Stimulated activated naive CD8-positive, alpha-beta T cell treated with anti-CD3 and anti-CD28 coated beads, Interleukin-15, Interleukin-2, amounts not matched to agents 100 ng/mL and 50 ng/mL, for 24 hours (primary cell): ENCODE data around the gene TWIST2.

Experiments used
- H3K27ac Mint-ChIP-seq: one replicate; pipeline ENCODE4 v1.8.0; 2021; ENCODE audit warnings: mild to moderate bottlenecking, mixed read lengths
- H3K27me3 Mint-ChIP-seq: one replicate; pipeline ENCODE4 v1.8.0; 2021; ENCODE audit warnings: mixed read lengths
- H3K36me3 Mint-ChIP-seq: one replicate; pipeline ENCODE4 v1.8.0; 2021; ENCODE audit warnings: low read depth, mixed read lengths
- H3K4me1 Mint-ChIP-seq: one replicate; pipeline ENCODE4 v1.8.0; 2021; ENCODE audit warnings: low read depth, mixed read lengths
- H3K4me3 Mint-ChIP-seq: one replicate; pipeline ENCODE4 v1.8.0; 2021; ENCODE audit warnings: mild to moderate bottlenecking, mixed read lengths
- H3K9me3 Mint-ChIP-seq: one replicate; pipeline ENCODE4 v1.8.0; 2021; ENCODE audit warnings: mixed read lengths

Gene TWIST2

GRCh38 chr2:238904177-238904576 lies 56.3 kb downstream of the TWIST2 start:
- Mint-ChIP-seq H3K27ac (no peak overlapping the region), H3K4me3 (no peak overlapping the region), H3K27me3 (peaks cover 4% of the 10 kb centered on the region), H3K36me3 (no peaks in the 10 kb centered on the region), H3K4me1 (no peaks in the 10 kb centered on the region), H3K9me3 (no peaks in the 10 kb centered on the region)

DNA sequence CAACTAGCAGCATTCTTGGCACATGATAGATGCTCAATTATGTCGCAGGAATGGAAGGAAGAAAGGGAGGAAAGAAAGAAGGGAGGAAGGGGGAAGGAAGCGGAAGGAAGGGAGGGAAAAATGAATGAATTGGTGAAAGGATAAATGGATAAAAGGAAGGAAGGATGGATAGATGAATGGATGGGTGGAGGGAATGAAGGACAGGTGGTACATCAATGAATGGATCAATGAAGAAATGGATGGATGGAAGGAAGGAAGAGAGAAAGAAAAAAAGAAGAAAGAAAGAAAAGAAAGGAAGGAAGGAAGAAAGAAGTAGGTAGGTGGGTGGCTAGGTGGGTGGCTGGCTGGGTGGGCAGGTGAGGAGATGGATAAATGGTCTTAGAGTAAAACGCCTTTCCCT lies 56.8 kb downstream of the TWIST2 start:
- Mint-ChIP-seq H3K4me1 (no peaks in the 10 kb centered on the region), H3K27me3 (peaks cover 4% of the 10 kb centered on the region), H3K27ac (no peak overlapping the region), H3K36me3 (no peaks in the 10 kb centered on the region), H3K4me3 (no peak overlapping the region), H3K9me3 (no peaks in the 10 kb centered on the region)

- H3K36me3 Mint-ChIP-seq = no peaks in the 10 kb centered on the region
- H3K4me1 Mint-ChIP-seq = no peaks in the 10 kb centered on the region
- no peak overlapping the region for H3K4me3 Mint-ChIP-seq
- peaks cover 4% of the 10 kb centered on the region for H3K27me3 Mint-ChIP-seq
- no peak overlapping the region for H3K27ac Mint-ChIP-seq
- no peaks in the 10 kb centered on the region for H3K9me3 Mint-ChIP-seq
These were observed 57.3 kb downstream of the TWIST2 start for GRCh38 chr2:238905224-238905623.

DNA sequence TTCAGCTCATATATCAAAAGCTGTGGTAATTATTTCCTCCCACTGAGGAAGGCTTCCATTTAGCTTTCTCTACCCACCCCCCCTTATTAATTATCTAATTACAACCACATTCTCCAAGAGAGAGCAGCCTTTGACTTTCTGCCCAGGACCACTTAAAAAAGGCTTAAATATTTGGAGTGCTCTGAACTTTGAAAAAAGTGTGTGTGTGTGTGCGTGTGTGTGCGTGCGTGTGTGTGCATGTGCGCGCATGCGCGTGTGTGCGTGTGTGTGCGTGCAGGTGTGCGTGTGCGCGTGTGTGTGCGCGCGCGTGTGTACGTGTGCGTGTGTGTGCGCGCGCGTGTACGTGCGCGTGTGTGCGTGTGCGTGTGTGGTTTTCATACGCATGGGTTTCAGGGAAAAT lies 57.8 kb downstream of the TWIST2 start:
- no peaks in the 10 kb centered on the region for H3K9me3 Mint-ChIP-seq
- H3K4me3 Mint-ChIP-seq = no peak overlapping the region
- no peaks in the 10 kb centered on the region for H3K36me3 Mint-ChIP-seq
- no peak overlapping the region for H3K27ac Mint-ChIP-seq
- no peaks in the 10 kb centered on the region for H3K4me1 Mint-ChIP-seq
- H3K27me3 Mint-ChIP-seq = peaks cover 4% of the 10 kb centered on the region

GRCh38 chr2:238906254-238906935 lies 58.5 kb downstream of the TWIST2 start:
- no peak overlapping the region for H3K4me3 Mint-ChIP-seq

GRCh38 chr2:238906936-238907716 lies 59.2 kb downstream of the TWIST2 start:
- Mint-ChIP-seq H3K9me3 (no peaks in the 10 kb centered on the region), H3K27ac (no peak overlapping the region), H3K36me3 (no peaks in the 10 kb centered on the region)

More at GRCh38 chr2:238906254-238906935, 58.5 kb downstream of the TWIST2 start:
- H3K4me1 Mint-ChIP-seq = no peaks in the 10 kb centered on the region
- H3K27ac Mint-ChIP-seq = no peak overlapping the region
- H3K9me3 Mint-ChIP-seq = no peaks in the 10 kb centered on the region
- H3K36me3 Mint-ChIP-seq = no peaks in the 10 kb centered on the region
- peaks cover 4% of the 10 kb centered on the region for H3K27me3 Mint-ChIP-seq

DNA sequence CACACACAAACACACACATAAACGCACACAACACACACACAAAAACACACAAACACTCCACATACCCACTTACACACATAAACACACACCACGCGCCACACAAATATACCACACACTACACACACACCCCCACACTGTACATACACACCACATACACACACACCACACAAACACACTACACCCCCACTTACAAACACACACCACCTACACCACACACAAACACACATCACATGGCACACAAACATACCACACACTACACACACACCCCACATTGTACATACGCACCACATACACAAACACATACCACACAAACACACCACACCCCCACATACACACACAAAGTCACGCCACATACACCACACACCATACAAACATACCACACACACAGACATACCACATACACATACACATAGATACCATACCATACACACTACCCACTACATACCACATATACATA lies 59.9 kb downstream of the TWIST2 start:
- Mint-ChIP-seq H3K4me3 (no peak overlapping the region), H3K36me3 (no peaks in the 10 kb centered on the region), H3K27ac (no peak overlapping the region), H3K9me3 (no peaks in the 10 kb centered on the region), H3K4me1 (no peaks in the 10 kb centered on the region), H3K27me3 (peaks cover 4% of the 10 kb centered on the region)

More at GRCh38 chr2:238906936-238907716, 59.2 kb downstream of the TWIST2 start:
- Mint-ChIP-seq H3K4me3 (no peak overlapping the region), H3K4me1 (no peaks in the 10 kb centered on the region), H3K27me3 (peaks cover 4% of the 10 kb centered on the region)

- H3K4me1 Mint-ChIP-seq = no peaks in the 10 kb centered on the region
- no peak overlapping the region for H3K4me3 Mint-ChIP-seq
- H3K27ac Mint-ChIP-seq = no peak overlapping the region
- H3K9me3 Mint-ChIP-seq = no peaks in the 10 kb centered on the region
- peaks cover 4% of the 10 kb centered on the region for H3K27me3 Mint-ChIP-seq
- H3K36me3 Mint-ChIP-seq = no peaks in the 10 kb centered on the region
These were observed 61.4 kb downstream of the TWIST2 start for GRCh38 chr2:238908960-238909951.

GRCh38 chr2:238910751-238911351 lies 63.0 kb downstream of the TWIST2 start:
- Mint-ChIP-seq H3K9me3 (no peaks in the 10 kb centered on the region), H3K36me3 (no peaks in the 10 kb centered on the region), H3K4me3 (no peak overlapping the region), H3K27me3 (peaks cover 6% of the 10 kb centered on the region), H3K27ac (no peak overlapping the region), H3K4me1 (no peaks in the 10 kb centered on the region)

- Mint-ChIP-seq H3K36me3 (no peaks in the 10 kb centered on the region), H3K9me3 (no peaks in the 10 kb centered on the region), H3K27ac (no peak overlapping the region), H3K4me1 (no peaks in the 10 kb centered on the region), H3K27me3 (peaks cover 7% of the 10 kb centered on the region), H3K4me3 (no peak overlapping the region)
These were observed 63.7 kb downstream of the TWIST2 start for GRCh38 chr2:238911376-238912227.

- Mint-ChIP-seq H3K9me3 (no peaks in the 10 kb centered on the region), H3K36me3 (no peaks in the 10 kb centered on the region), H3K4me3 (no peak overlapping the region), H3K4me1 (no peaks in the 10 kb centered on the region), H3K27ac (no peak overlapping the region), H3K27me3 (peaks cover 7% of the 10 kb centered on the region)
These were observed 64.5 kb downstream of the TWIST2 start for GRCh38 chr2:238912228-238912915.

GRCh38 chr2:238912916-238913875 lies 65.3 kb downstream of the TWIST2 start:
- H3K27ac Mint-ChIP-seq = no peak overlapping the region
- no peaks in the 10 kb centered on the region for H3K9me3 Mint-ChIP-seq
- peaks cover 7% of the 10 kb centered on the region for H3K27me3 Mint-ChIP-seq
- H3K4me1 Mint-ChIP-seq = no peaks in the 10 kb centered on the region
- no peak overlapping the region for H3K4me3 Mint-ChIP-seq
- H3K36me3 Mint-ChIP-seq = no peaks in the 10 kb centered on the region
